ENCODE measurements around the gene ZIC5.
"Not testable (repeated sequence)": the region's sequence is repeated elsewhere in the genome, so short reads cannot be mapped to it uniquely, and the experiment has no call there.

ZIC5 gene

DNA sequence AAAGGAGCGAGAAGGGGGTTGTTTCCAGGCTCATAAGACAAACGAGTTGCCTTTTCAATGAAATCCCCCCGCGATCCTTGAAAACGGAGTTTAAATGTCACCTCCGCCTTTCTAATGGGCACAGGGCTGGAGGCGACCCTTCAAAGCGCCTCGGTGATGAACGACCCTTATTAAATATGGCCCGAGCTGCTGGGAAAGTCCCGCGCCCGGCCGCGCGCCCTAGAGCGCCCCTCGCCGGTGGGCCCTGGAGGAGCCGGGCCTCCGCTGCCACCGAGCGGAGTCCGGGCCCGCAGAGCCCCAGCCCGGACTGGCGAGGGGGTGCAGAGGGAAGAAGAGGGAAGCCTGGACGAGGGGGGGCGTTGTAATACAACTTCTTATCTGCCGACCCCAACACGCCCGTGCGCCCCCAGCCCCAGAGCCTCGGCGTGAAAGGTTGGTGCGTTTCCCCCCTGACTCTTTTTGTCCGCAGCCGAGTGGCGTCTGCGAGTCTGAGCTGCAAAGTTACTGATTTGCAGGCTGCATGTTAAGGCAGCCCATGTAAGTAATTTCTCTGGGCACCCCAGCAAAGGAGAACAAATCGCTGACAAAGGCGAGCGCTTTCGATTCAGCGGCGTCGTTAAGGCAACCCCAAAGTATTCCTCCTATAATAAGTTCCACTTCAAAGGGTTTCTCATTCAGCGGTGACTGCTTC is 11.9 kb downstream of the ZIC5 start:
- no peak for DNase-seq (ENCODE audit: low read depth)

DNA sequence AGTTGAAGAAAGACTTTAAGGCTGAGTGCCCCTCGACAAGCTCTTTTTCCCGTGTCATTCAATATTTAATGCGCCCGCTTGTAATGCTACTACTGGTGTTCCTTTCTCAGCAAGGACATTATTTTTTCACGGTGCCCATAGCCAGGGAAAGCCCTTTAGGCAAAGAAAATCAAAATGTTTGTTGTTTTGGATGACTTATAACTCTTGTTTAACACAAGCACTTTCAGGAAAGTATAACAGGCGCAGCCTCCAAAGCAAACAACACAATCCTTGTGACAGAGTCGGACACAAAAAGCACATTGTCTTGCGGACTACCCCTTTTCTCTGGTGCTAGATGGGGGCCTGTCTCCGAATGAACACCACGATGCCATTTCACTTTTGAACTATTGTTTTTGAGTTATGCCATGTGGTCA is 12.4 kb downstream of the ZIC5 start:
- no peak for DNase-seq (ENCODE audit: low read depth)

DNA sequence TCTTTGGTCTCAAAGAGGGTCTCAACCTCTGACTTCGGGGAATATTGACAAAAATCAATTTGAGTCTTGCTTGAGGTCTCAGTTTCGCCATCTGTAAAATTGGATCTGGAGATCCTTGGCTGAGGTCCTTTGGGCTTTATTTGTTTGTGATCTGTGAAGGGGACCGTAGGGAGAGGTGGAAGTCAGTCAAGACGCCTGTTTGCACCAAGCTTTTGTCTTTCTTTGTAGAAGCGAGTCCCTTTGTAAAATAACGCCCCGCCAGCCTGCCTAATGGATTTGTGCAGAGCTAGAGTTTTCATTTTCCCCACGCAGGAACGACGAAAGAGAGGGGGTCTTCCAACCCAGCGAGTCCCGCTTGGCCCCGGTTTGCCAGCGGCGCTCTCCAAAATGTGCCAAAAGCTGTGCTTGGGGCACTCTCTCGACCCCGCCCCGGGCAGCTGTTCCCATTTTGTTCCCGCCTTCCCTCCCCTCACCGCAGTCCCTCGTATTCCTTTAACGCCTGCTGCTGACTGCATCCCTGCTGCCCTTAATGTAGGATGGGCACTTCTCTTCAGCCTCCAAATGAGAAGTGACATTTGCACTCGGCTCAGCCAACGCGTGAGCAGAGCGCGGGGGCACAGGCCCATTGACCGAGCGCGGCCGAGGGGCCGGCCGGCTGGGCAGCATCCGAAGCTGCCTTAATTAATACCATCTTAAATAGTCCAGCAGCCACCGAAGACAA is 13.0 kb downstream of the ZIC5 start:
- no peak for DNase-seq (ENCODE audit: low read depth)

DNA sequence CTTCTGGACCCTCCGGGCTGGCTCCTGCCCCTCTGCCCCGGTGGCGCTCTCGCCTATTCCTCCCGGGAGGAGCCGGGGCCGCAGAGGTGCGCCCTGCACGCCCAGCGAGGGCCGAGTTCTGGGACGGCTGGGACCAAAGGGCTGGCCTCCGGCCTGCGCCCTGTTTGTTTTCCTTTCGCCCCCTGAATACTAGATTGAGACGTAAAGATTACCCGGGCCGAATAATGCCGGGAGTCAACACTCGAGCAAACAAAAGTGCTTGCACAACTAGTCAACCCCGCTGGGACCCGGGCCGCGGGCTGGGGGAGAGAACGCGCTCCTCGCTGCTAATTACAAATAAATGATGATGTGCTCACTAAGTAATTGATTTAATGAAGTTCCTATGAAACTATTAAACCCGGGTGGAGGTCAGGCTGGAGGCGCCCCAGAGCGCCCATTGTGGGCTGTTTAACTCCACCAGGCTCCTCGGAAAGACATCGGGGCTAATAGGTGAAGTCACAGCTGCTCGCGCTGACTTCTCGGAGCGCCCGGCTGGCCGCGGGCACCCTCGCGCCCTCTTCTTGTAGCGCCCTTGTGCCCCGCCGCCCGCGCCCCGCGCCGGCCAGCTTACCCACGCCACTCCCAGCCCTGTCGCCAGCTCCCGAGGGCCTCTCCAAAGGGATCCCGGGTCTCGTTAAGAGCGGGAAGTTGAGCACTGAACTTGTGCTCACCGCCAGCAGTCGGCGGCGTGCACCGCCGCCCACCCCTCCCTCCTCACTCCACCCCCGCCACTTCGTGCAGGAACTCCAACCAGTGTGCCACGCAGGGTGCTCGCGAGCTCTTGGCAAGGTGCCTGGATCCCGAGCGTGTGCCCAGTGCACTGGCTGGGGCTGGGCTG is 14.9 kb downstream of the ZIC5 start:
- no peak for DNase-seq (ENCODE audit: low read depth)

DNA sequence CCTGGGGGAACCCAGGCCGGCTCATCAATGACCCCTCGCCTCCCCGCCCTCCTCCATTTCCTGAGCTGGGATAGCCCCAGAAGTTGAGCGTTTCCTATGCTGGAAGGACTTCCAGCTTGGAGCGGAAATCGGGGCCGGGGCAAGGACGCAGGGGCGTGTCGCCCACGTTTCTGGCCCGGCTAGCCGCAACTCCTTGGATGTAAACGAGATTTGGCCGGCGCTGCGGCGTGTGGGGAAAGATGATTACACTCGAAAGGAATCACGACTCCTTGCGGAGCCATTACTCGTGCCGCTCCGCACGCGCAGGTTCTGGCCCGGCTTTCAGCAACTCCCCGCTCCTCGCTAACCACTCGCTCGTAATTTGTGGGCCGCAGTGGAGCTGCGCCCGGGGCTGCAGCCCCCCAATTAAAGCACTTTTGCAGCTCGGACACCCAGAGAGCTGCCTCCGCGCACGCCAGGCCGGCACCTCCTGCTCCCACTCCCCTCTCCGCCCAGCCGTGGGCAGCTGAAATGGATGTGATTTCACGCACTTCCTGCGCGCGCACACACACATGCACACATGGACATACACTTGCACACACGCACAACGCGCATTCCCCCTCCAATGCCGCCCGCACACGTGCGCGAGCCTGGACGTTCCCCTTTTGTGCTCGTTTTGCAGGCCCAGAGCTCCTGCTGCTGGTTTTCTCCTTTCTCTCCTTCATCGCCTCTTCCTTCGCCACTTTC is 15.7 kb downstream of the ZIC5 start:
- DNase-seq (ENCODE audit: low read depth), result no peak

DNA sequence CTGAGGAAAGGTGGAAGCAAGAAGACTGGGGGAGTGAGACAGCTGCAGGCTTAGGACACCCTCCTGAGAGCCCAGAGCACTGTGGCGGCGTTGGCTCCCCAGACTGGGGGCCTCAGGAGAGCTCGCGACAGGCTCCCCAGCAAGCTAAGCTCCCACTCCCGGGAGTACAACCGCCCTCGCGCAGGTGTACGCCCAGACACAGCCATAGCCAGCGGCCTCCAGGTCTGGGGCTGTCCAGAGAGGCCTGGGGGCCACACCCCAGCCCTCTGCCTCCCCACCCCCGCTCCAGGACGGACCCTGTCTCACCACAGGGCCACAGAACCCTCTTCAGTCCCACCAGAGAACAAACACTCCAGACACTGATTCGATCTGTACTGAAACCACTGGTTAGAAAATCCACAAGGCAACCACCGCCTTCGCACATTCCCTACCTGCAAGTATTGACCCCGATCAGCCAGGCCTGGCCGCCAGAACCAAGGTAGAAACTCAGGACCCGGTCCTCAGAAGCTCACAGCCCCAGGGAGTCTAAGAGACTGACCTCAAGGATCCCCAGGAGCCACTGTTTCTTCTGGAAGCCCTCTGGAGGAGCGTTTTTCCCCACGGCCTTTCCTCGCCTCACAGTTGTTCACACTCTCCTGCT is 16.3 kb downstream of the ZIC5 start:
- no peak for DNase-seq (ENCODE audit: low read depth)

DNA sequence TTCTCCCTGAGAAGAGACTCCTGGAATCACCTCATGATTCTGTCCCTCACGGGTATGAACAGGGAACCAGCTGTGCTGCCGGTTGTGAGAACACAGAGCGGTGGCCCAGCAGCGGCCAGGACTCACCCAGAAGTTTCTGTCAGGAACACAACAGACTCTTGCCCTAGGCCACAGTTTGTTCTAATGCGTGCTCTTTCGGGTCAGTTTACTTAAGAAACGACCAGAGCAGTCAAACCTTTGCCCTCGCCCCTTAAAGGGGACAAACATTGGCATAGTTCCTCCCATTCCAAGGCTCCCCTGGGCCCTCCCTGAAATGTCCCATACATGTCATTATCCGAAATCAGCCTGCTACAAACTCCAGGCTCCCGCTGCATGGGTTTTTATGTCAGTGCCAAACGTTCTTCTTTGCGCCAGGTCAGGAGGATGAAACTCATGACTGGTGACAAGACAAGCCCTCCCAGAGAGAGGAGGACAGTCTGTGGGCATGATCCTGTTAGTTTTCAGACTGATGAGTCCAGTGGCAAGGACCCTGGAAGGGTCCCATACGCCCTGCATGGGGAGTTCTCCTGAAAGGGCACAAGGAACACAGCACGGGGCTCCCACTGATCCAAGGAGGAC is 18.3 kb downstream of the ZIC5 start:
- DNase-seq (ENCODE audit: low read depth), result no peak

DNA sequence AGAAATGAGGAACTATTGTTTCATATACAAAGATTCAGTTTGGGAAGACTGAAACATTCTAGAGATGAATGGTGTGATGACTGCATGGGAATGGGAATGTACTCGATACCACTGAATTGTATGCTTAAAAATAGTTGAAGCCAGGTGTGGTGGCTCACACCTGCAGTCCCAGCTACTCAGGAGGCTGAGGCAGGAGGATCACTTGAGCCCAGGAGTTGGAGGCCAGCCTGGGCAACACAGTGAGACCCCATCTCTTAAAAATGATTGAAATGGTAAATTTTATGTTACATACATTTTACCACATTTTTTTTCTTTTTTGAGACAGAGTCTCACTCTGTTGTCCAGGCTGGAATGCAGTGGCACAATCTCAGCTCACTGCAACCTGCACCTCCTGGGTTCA is 19.9 kb downstream of the ZIC5 start:
- not testable (repeated sequence) for DNase-seq (ENCODE audit: low read depth)

DNA sequence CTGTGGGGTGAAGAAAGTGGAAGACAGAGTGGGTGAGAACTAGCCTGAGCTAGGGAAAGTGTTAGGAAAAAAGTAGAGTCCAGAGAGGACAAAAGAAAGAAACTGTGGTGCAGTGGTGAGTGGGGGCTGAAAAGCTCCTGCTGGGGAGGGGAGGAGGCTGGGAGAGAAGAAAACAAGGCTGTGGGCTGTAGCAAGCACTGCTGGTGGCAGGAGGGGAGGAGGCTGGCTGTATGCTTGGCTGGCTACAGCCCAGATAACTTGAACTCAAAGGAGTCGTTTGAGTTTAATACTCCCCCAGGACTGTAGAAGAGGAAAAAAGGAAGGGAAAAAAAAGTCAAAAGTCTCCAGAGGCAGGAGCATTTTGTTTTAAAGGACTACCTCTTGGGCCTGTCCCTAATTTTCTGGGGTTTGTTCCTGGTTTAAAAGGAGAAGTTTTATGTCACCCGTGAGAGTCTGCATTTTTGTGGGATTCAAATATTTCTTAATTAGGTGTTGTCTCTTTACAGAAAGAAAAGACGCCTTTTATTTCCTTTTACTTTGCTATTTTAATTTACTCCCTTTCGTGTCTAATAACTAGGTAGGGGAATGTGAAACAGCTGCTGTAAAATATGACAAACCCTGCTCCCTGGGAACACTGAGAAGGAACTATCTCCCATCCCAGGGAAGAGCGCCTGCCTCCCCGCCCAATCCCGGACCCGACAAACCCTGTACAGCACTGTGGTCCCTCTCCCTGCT is 21.7 kb downstream of the ZIC5 start:
- DNase-seq (ENCODE audit: low read depth), result no peak

DNA sequence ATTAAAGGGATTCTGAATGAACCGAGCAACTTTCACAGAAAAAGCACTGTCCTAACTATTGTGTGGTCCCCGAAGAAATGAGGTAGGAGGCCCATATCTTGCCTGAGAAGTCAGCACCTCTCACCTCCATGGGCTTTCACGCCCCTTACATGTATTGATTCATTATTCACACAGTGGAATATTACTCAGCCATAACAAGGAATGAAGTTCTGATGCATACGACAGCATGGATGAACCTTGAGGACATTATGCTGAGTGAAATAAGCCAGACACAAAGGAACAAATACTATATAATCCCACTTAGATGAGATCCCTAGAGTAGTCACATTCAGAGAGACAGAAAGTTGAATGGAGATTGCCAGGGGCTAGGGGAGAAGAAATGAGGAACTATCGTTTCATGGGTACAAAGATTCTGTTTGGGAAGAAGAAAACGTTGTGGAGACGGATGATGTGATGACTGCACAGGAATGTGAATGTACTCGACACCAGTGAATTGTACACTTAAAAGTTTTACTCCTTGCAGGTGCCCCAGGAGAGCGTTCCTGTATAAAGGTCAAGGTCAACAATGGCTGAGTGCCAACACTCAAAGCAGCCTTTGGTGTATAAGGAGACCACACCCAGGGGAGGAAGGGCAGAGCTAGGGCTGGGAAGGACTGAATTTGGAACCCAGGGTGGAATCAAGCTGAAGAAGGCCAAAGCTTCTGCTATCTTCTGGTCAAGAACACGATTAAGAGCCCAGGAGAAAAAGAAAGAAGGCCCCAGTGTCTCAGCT is 22.5 kb downstream of the ZIC5 start:
- no peak for DNase-seq (ENCODE audit: low read depth)

DNA sequence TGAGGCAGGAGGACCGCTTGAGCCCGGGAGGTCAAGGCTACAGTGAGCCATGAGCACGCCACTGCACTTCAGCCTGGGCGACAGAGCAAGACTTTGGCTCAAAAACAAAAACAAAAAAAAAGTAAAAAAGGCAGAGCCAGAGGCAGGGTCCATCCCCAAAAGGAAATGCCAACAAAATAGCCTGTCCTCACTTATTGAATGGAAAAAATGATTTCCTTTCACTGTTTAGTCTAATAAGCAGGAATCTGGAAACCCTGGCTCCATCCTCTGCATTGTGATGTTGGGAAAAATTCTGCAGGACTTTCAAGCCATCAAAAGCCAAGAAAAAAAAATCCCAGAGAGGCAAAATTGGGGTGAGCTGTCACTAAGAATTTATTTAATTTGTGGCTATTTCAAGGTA is 23.2 kb downstream of the ZIC5 start:
- DNase-seq (ENCODE audit: low read depth), result no peak

DNA sequence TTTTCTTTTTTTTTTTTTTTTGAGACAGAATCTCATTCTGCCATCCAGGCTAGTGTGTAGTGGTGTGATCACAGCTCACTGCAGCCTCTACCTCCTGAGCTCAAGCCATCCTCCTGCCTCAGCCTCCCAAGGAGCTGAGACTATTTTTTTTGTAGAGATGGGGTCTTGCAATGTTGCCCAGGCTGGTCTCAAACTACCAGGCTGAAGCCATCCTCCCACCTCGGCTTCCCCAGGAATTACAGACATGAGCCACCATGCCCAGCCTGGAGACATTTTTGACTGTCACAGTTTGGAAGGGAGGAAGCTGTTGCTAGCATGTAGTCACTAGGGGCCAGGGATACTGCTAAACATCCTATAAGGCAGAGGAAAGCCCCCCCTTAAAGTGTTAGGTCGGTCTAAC is 23.9 kb downstream of the ZIC5 start:
- no peak for DNase-seq (ENCODE audit: low read depth)

DNA sequence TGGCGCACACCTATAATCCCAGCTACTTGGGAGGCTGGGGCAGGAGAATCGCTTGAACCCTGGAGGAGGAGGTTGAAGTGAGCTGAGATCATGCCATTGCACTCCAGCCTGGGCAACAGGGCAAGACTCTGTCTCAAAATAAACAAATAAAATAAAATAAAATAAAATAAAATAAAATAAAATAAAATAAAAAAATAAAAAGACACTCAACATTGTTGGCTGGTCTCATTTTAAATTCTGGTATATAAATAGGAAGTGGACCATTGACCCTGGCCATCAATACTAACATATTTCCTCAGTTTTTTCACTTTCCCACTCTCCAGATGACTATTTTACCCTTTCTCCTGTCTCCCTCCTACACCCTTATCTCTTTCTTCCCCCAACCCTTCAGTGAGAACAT is 26.1 kb downstream of the ZIC5 start:
- not testable (repeated sequence) for DNase-seq (ENCODE audit: low read depth)

DNA sequence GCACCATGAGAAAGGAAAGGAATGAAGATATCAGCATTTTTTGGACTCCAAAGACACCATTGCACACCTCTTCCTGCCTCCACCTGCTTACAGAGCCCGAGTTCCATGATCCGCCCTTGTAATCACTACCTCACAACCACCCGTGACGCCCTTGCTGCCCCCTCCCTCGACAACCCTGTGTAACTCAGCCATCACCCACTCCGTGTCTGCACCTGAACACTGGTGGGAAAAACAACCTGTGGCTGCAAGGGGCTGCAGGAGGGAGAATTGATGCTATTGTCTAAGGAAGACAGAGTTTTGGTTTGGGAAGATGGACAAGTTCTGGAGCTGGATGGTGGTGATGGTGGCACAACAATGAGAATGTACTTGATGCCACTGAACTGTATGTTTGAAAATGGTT is 27.0 kb downstream of the ZIC5 start:
- no peak for DNase-seq (ENCODE audit: low read depth)

DNA sequence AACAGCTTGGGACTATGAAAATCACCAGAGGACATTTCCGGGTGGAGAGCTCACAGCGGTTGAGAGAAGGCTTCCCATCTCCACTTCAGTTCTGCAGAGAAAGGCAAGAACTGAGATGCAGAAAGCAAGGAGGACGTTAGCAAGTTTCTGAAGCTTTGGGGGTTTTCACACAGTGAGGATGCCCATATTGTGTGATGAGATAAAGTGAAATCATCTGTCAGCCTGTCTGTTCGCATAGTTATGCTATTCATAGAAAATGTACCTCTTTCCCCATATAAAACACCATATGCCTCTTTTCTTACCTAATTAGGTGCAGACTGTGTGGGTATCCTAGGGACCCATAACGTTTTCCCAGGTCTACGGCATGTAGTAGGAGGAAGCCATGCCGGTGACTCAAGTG is 27.5 kb downstream of the ZIC5 start:
- no peak for DNase-seq (ENCODE audit: low read depth)

DNA sequence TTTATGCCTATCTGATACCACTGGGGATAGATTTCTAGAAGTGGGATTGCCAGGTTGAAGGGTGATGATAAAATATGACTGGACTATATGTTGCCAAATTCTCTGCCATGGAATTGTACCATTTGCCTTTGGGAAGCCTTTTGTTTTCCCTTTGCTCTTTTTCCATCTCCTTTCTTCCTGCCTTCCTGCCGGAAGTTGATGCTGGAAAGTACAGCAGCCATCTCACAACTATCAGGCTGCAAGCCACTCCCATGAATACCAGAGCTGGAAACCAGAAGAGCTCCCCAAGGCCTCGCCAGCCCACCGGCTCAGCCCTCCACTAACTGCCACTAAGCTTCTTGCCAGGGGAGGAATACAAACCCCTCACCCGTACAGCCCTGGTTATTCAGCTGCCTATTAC is 29.7 kb downstream of the ZIC5 start:
- no peak for DNase-seq (ENCODE audit: low read depth)

DNA sequence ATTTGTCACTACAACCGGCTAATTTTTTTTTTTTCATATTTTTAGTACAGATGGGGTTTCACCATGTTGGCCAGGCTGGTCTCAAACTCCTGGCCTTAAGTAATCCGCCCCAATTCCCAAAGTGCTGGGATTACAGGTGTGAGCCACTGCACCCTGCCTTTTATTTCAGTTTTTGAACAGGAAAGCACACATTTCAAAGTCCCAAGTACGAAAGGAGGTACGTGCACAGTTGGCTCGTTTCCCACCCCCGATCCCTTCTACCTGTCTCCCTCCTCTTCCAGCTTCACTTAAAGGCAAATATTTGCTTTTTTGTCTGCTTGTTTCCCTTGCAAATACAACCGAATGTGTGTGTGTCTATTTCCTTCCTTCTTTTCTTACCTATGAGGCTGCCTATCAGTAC is 30.5 kb downstream of the ZIC5 start:
- DNase-seq (ENCODE audit: low read depth), result no peak

DNA sequence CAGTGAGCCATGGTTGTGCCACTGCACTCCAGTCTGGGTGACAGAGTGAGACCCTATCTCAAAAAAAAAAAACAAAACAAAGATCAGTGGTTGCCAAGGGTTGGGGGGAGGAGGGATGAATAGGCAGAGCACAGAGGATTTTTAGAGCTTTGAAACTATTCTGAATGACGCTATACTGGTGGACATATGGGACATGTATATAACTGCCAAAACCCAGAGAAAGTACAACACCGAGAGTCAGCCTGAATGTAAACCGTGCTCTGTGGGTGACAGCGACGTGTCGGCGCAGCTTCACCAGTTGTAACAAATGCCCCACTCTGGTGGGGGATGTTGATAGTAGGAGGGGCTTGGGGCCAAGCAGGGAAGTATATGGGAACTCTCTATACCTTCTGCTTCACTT is 32.9 kb downstream of the ZIC5 start:
- no peak for DNase-seq (ENCODE audit: low read depth)

DNA sequence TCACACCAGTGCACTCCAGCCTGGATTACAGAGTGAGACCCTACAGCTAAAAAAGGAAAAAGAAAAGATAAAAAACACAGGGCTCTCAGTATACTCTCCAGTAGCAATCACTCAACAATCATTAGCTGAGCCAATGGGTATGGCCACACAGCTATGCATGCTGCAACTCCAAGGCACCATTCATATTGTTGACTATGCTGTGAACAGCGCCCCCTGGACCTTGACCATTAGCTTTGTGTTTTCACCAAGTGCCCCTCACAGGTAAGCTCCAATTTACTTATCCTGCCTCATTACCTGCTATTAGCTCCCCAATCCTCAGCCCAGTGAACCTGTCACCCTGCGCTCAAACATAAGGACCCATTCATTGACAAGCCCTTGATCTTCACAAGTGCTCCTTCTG is 35.8 kb downstream of the ZIC5 start:
- no peak for DNase-seq (ENCODE audit: low read depth)

DNA sequence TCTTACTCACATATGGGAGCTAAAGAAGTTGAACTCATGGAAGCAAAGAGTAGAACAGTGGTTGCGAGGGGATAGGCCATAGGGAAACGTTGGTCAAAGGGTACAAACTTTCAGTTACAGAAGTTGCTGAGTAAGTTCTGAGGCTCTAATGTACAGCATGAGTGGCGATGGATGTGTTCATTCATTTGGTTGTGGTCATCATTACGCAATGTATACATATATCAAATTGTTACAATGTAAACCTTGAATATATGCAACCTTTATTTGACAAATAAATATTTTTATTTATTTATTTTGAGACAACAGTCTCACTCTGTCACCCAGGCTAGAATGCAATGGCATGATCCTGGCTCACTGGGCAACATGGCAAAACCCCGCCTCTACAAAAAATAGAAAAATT is 38.7 kb downstream of the ZIC5 start:
- no peak for DNase-seq (ENCODE audit: low read depth)

All from CMK (cell line).